HEK293 (cell line): ENCODE data around the gene BTBD9.

ENCODE experiments used
- FEZF1 ChIP-seq: fragments of 450-650 bp; formaldehyde crosslinking; IDR thresholded peaks from 2 replicates; pipeline ENCODE4 v1.5.1; 2016; ENCODE audit warnings: missing biosample characterization, missing genetic modification characterization
- ZNF24 ChIP-seq: fragments of 450-650 bp; formaldehyde crosslinking; IDR thresholded peaks from 2 replicates; pipeline ENCODE4 v1.5.1; 2016; ENCODE audit warnings: missing biosample characterization, missing genetic modification characterization
- TF ChIP-seq, protein P1 (sequence below): fragments of 450-650 bp; formaldehyde crosslinking; IDR thresholded peaks from 2 replicates; pipeline ENCODE4 v1.5.1; 2016; ENCODE audit warnings: missing biosample characterization, missing genetic modification characterization

DNA sequence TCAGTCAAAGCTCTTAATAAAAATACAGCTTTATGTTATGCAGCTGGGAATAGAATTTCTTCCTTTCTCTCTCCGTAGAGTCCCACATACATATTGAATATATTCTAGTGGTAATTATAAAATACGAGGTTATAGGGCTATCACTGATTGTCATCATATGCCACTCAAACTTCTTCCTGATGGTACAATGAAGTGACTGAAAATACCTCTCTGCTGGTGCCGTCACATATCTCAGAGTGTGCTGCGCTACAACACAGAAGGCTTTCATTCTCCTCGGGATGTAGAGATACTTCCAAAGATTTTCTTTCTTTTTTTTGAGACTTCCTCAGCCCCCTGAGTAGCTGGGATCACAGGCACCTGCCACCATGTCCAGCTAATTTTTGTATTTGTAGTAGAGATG is 249.9 kb downstream of the BTBD9 start:
- TF ChIP-seq FEZF1 (tag by site-specific recombination) (no peak), ZNF24 (no peak)
- TF ChIP-seq, protein P1, sequence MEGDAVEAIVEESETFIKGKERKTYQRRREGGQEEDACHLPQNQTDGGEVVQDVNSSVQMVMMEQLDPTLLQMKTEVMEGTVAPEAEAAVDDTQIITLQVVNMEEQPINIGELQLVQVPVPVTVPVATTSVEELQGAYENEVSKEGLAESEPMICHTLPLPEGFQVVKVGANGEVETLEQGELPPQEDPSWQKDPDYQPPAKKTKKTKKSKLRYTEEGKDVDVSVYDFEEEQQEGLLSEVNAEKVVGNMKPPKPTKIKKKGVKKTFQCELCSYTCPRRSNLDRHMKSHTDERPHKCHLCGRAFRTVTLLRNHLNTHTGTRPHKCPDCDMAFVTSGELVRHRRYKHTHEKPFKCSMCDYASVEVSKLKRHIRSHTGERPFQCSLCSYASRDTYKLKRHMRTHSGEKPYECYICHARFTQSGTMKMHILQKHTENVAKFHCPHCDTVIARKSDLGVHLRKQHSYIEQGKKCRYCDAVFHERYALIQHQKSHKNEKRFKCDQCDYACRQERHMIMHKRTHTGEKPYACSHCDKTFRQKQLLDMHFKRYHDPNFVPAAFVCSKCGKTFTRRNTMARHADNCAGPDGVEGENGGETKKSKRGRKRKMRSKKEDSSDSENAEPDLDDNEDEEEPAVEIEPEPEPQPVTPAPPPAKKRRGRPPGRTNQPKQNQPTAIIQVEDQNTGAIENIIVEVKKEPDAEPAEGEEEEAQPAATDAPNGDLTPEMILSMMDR (tag by site-specific recombination): no peak
